DOHH2 (cell line): ENCODE measurements around the gene CLRN1.

Experiments used
- CTCF ChIP-seq: fragments of 200-600 bp; sonication (generic); IDR thresholded peaks from one replicate; pipeline ENCODE4 v1.5.1; 2014; ENCODE audit warnings: antibody characterized with exemption, mild to moderate bottlenecking, low read depth, low read length; ENCODE audit not compliant: poor library complexity, severe bottlenecking
- EZH2phosphoT487 ChIP-seq: fragments of 200-600 bp; sonication (generic); IDR thresholded peaks from 2 replicates; pipeline ENCODE4 v1.6.1; 2017; ENCODE audit warnings: borderline replicate concordance, mild to moderate bottlenecking, antibody characterized with exemption, low read length, moderate library complexity, mixed read lengths

- no peak for TF ChIP-seq CTCF
- no peak for TF ChIP-seq EZH2phosphoT487
Observed at GRCh38 chr3:150972366-150973071, at the start of gene CLRN1.
